Endothelial cell of umbilical vein (primary cell): ENCODE measurements around the gene NEK2. TPM values are rescaled to one million over a fixed set of nuclear protein-coding genes. Genes with fewer than 3 reads are reported as not detected.

Source experiments
- BruUV-seq: library from RNA; stranded (reverse); fragments of 400-500 nt; replicated peaks from 2 replicates; lab custom pipeline; 2021; lab: Mats Ljungman, UMichigan
- CTCF ChIA-PET: fragments of 300-600, 350-600 bp; sonication (Branson Sonifier 250); formaldehyde crosslinking; loops from one replicate; lab custom pipeline; 2021; ENCODE audit warnings: antibody characterized with exemption, inconsistent platforms; lab: Charles Lee
- POLR2A ChIA-PET: fragments of 300-600, 350-600 bp; sonication (Branson Sonifier 250); formaldehyde crosslinking; loops from one replicate; lab custom pipeline; 2021; ENCODE audit warnings: antibody characterized with exemption, inconsistent platforms; lab: Charles Lee
- DNase-seq: peaks from one replicate; pipeline ENCODE4 v3.0.0-alpha.2; 2011; ENCODE audit warnings: low read depth, low spot score
- FAIRE-seq: peaks from 2 replicates; lab custom pipeline; 2011; peaks lifted over from hg19 to GRCh38; lab: Jason Lieb, UNC
- H2AFZ ChIP-seq: 2 replicates; pipeline ENCODE4 v1.6.0; 2012; ENCODE audit warnings: low read depth, low read length, control low read depth, inconsistent platforms
- H3K27ac ChIP-seq: 2 replicates; pipeline ENCODE4 v1.5.1; 2011; ENCODE audit warnings: low read depth, mild to moderate bottlenecking, control low read depth, low read length, moderate library complexity; ENCODE audit not compliant: insufficient read depth
- H3K27me3 ChIP-seq, 2 experiments: 2 replicates each; pipeline versions ENCODE4 v1.6.0 to v1.6.1; 2011; ENCODE audit warnings: low read length in 2 of 2, mixed read lengths in 1 of 2; ENCODE audit not compliant: control insufficient read depth in 2 of 2, insufficient read depth in 2 of 2
- H3K36me3 ChIP-seq, 2 experiments: 2 replicates in 1 of 2; 3 replicates in 1 of 2; pipeline ENCODE4 v1.5.1; 2011; ENCODE audit warnings: low read length in 2 of 2, mild to moderate bottlenecking in 1 of 2, moderate library complexity in 1 of 2; ENCODE audit not compliant: control insufficient read depth in 2 of 2, insufficient read depth in 2 of 2; ENCODE audit errors: extremely low read depth in 1 of 2
- H3K4me1 ChIP-seq: 3 replicates; pipeline ENCODE4 v1.5.1; 2011; ENCODE audit warnings: mild to moderate bottlenecking, low read length; ENCODE audit not compliant: control insufficient read depth, insufficient read depth; ENCODE audit errors: extremely low read depth
- H3K4me2 ChIP-seq: 2 replicates; pipeline ENCODE4 v1.6.1; 2011; ENCODE audit warnings: low read length, control low read depth, mixed read lengths; ENCODE audit not compliant: insufficient read depth
- H3K4me3 ChIP-seq, 3 experiments: fragments of 200-600 bp in 1 of 3; sonication (generic), shearing (Covaris generic) in 1 of 3; replicated peaks in 1 of 3; 2 replicates each; pipeline ENCODE4 v1.5.1; 2011 to 2016; ENCODE audit warnings: control low read depth in 3 of 3, low read length in 3 of 3, mild to moderate bottlenecking in 2 of 3, inconsistent platforms in 1 of 3, low read depth in 1 of 3, moderate library complexity in 1 of 3; ENCODE audit not compliant: insufficient read depth in 1 of 3
- H3K79me2 ChIP-seq: 2 replicates; pipeline ENCODE4 v1.6.0; 2012; ENCODE audit warnings: low read length, inconsistent platforms; ENCODE audit not compliant: control insufficient read depth, insufficient read depth
- H3K9ac ChIP-seq: replicated peaks from 2 replicates; pipeline ENCODE3; 2011; ENCODE audit warnings: low read length, control low read depth; ENCODE audit not compliant: insufficient read depth; ENCODE audit errors: extremely low read depth
- H3K9me1 ChIP-seq: replicated peaks from 3 replicates; pipeline ENCODE4 v1.6.0; 2011; ENCODE audit warnings: mild to moderate bottlenecking, low read length; ENCODE audit not compliant: control insufficient read depth, insufficient read depth; ENCODE audit errors: extremely low read depth
- H3K9me3 ChIP-seq: replicated peaks from 2 replicates; pipeline ENCODE4 v1.5.1; 2012; ENCODE audit warnings: low read length, inconsistent platforms; ENCODE audit not compliant: control insufficient read depth, insufficient read depth
- H4K20me1 ChIP-seq: replicated peaks from 2 replicates; pipeline ENCODE3; 2011; ENCODE audit warnings: mild to moderate bottlenecking, low read length; ENCODE audit not compliant: control insufficient read depth, insufficient read depth; ENCODE audit errors: extremely low read depth
- EZH2 ChIP-seq: IDR thresholded peaks from 2 replicates; pipeline ENCODE4 v1.6.1; 2012; ENCODE audit warnings: borderline replicate concordance, low read depth, mild to moderate bottlenecking, moderate library complexity, low read length, inconsistent platforms; ENCODE audit not compliant: severe bottlenecking
- FOS ChIP-seq: IDR thresholded peaks from 2 replicates; pipeline ENCODE4 v1.6.1; 2011; ENCODE audit warnings: mild to moderate bottlenecking, low read length, moderate library complexity, borderline replicate concordance; ENCODE audit not compliant: insufficient read depth
- GATA2 ChIP-seq: IDR thresholded peaks from 2 replicates; pipeline ENCODE4 v1.7.0; 2011; ENCODE audit warnings: low read depth, mild to moderate bottlenecking, moderate library complexity, mixed read lengths, low read length; ENCODE audit not compliant: insufficient read length, insufficient read depth
- POLR2A ChIP-seq: IDR thresholded peaks from 2 replicates; pipeline ENCODE4 v1.6.1; 2012; ENCODE audit warnings: low read depth, mild to moderate bottlenecking, control low read depth, low read length
- dilution Hi-C: fragments of 300-500 bp; cut with MboI; formaldehyde crosslinking; loops from one replicate; pipeline ENCODE4 v1.15.0; 2019; ENCODE audit warnings: low sequenced_read_pairs; ENCODE audit not compliant: extremely low pct_ligation_motif_present
- intact Hi-C: fragments of 100-400 bp; cut with micrococcal nuclease; formaldehyde crosslinking; loops from one replicate; pipeline ENCODE4 v1.10.0; 2022
- polyA plus RNA-seq, 4 experiments: library from polyadenylated mRNA; depleted of rRNA in 3 of 4; stranded (reverse) in 3 of 4; unstranded in 1 of 4; fragments of >200 nt; gene quantifications; 2 replicates each; pipeline versions ENCODE4 v1.2.1 to v1.2.3, GENCODE V29; 2011 to 2012; ENCODE audit warnings: missing spikeins in 1 of 4
- total RNA-seq: library from RNA; stranded (reverse); gene quantifications from 2 replicates; pipeline ENCODE4 v1.2.3, GENCODE V29; 2021

The NEK2 gene
- total and polyA plus RNA-seq, 2 donors (not counting 3 experiments of a cell fraction or from before 2014, with no cell fraction given): 6.6 to 19.0 TPM

GRCh38 chr1:211623515-211623914 lies 51.9 kb downstream of the NEK2 start:
- Histone ChIP-seq H3K36me3 (no peaks in the 10 kb centered on the region), H3K9me3 (no peaks in the 10 kb centered on the region), H3K4me2 (no peak overlapping the region), H3K9ac (no peak overlapping the region), H2AFZ (no peak overlapping the region), H3K9me1 (no peaks in the 10 kb centered on the region), H3K4me3 (no peak overlapping the region), H3K27ac (no peak overlapping the region), H3K27me3 (no peaks in the 10 kb centered on the region), H3K79me2 (no peaks in the 10 kb centered on the region), H4K20me1 (no peaks in the 10 kb centered on the region), H3K4me1 (peaks cover 2% of the 10 kb centered on the region)
- intact Hi-C loops (no loop called here), dilution Hi-C loops (no loop called here)
- no peak for DNase-seq
- TF ChIP-seq GATA2: peak; percentile 32
- no peak for TF ChIP-seq FOS
- no peak for TF ChIP-seq POLR2A
- POLR2A ChIA-PET: no interaction called here
- no TSS peak for BruUV-seq
- CTCF ChIA-PET: interaction anchor here (0.7 to 1.5 kb wide), 4 partner anchors 16 to 46 kb away, joined by 3 to 5 read pairs (median 4); no protein-coding TSS in a partner anchor
- no peak for FAIRE-seq

GRCh38 chr1:211621447-211622198 lies 53.8 kb downstream of the NEK2 start:
- Histone ChIP-seq H3K79me2 (no peaks in the 10 kb centered on the region), H2AFZ (no peak overlapping the region), H3K9ac (no peak overlapping the region), H3K4me2 (no peak overlapping the region), H4K20me1 (no peaks in the 10 kb centered on the region), H3K4me1 (peaks cover 2% of the 10 kb centered on the region), H3K4me3 (no peak overlapping the region), H3K27ac (no peak overlapping the region), H3K9me1 (no peaks in the 10 kb centered on the region), H3K27me3 (no peaks in the 10 kb centered on the region), H3K36me3 (no peaks in the 10 kb centered on the region), H3K9me3 (no peaks in the 10 kb centered on the region)
- TF ChIP-seq EZH2: no peak
- TF ChIP-seq POLR2A: no peak
- dilution Hi-C loops: no loop called here
- intact Hi-C loops: no loop called here
- ChIA-PET CTCF (no interaction called here), POLR2A (no interaction called here)
- FAIRE-seq (no peak), DNase-seq (no peak)
- BruUV-seq: no TSS peak
